ENCODE data around the gene ZFP91.
A peak's percentile ranks its signal among the peaks of the same experiment; 100 is the strongest.

The ZFP91 gene

DNA sequence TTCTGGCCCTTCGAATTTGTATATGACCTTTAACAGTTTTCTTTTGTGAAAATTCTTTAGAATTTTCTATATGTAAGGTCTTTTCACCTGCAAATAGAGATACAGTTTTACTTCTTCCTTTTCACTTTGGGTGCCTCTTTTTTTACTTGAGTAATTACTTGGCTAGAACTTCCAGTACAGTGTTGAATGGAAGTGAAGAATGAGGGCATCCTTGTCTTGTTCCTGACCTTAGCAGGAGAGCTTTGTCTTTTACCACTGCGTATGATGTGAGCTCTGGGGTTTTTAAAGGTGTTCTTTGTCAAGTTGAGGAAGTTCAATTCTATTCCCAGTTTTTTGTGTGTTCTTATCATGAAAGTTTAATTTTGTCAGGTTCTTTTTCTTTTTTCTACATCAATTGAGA lies 21.6 kb downstream of the ZFP91 start:
- FAIRE-seq, result peak; percentile 53
- no peak for TF ChIP-seq POLR2A (IDR thresholded peaks at IDR 0.05; ENCODE audit: low read depth, low read length)
- no peak for DNase-seq (ENCODE audit: insufficient read length, low spot score)

DNA sequence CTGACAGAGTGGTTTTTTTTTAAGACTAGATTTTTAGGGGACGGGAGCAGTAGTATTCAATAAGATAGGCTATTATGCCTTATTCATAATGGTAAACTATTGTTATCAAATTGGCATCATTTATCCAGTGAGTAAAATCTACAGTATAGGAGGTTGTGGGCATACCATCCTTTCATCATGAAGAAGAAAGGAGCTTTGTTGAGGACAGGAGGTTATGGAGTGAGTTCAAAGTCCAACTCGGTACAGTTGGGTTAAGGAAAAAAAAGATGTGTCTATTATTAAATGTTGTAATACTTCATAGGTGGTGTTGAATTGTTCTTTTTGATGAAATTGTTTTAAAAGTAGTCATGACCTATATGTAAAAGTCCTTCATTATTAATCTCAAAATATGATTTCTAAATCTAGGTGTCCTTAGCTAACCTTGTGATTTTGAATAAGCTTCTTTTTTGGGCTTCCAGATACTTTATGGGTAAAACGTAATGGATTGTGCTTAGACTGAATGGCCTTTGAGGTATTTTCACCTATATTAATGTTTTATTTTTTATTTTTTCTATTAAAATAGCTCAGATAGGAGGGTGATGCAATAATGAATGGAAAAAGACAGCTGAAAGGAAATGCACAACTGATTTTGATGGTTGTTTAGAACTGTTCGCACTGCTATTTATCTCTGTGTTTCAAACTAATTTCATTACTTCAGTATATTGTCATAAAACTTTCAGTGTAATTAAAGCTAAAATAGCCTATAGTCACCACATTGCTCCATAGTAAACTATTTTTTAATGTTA lies 28.3 kb downstream of the ZFP91 start:
- no peak for TF ChIP-seq POLR2A (IDR thresholded peaks at IDR 0.05; ENCODE audit: low read depth, low read length)
- DNase-seq (ENCODE audit: insufficient read length, low spot score), result no peak
- FAIRE-seq, result no peak

DNA sequence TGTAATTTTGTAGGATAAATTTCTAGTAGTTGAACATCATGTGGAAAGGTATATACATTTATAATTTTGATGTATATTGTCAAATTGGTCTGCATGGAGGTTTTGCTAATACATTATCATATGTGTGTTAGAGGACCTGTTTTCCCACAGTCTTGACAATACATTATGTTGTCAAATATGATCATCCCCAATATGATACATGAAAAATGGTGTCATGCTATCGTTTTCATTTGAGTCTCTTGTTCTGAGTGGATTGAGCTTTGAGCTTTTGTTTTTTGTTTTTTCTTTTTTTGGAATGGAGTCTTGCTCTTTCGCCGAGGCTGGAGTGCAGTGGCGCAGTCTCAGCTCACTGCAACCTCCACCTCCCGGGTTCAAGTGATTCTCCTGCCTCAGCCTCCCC lies 29.5 kb downstream of the ZFP91 start:
- no peak for TF ChIP-seq POLR2A (IDR thresholded peaks at IDR 0.05; ENCODE audit: low read depth, low read length)
- FAIRE-seq, result no peak

DNA sequence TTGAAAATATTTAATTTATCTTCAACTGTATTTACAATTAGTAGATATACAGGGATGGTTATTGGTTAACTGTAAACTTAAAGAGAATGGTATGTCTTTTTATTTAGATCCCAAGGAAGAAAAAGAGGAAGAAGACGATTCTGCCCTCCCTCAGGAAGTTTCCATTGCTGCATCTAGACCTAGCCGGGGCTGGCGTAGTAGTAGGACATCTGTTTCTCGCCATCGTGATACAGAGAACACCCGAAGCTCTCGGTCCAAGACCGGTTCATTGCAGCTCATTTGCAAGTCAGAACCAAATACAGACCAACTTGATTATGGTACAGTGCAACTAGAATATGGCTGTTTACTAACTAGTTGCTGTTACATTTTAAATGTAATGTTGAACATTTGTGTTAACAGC lies 30.9 kb downstream of the ZFP91 start:
- DNase-seq (ENCODE audit: insufficient read length, low spot score) (no peak), FAIRE-seq (peak; percentile 6)
- TF ChIP-seq POLR2A (IDR thresholded peaks at IDR 0.05; ENCODE audit: low read depth, low read length), result no peak

More for the DNA sequence above, 29.5 kb downstream of the ZFP91 start:
- DNase-seq (ENCODE audit: insufficient read length, low spot score), result no peak

DNA sequence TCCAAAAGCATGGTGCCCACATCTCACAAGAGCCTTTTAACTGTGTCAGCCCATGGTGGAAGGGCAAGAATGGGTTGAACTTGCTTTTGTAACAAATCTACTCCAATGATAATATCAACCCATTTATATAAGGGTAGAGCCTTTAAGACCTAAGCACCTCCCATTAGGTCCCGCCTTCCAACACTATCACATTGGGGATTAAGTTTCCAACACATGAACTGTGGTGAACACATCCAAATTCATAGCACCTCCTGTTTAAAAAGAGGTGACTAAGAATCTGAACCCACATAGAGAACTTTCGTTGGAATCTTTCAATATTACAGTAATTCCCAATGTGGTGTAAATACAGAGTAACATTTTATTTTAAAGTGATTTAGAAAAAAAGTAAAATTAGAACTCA lies 34.4 kb downstream of the ZFP91 start:
- TF ChIP-seq POLR2A (IDR thresholded peaks at IDR 0.05; ENCODE audit: low read depth, low read length), result no peak
- FAIRE-seq (no peak), DNase-seq (ENCODE audit: insufficient read length, low spot score) (no peak)

DNA sequence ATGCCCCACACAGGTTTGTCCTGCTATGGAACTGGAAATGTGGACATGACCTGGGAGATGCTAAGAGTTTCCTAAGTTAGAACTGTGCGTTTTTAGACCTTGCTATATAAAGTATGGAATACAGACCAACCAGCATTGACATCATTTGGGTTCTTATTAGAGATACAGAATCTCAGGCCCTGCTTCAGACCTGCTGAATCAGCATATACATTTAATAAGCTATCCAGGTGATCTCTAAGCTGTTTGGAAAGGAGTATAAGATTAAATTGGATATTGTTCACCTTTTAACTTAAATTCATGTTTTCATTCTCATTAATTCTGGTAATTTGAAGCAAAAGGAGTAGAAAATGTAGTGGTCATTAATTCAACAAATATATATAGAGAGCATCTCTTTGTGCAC lies 36.7 kb downstream of the ZFP91 start:
- TF ChIP-seq POLR2A (IDR thresholded peaks at IDR 0.05; ENCODE audit: low read depth, low read length), result no peak
- DNase-seq (ENCODE audit: insufficient read length, low spot score), result no peak
- FAIRE-seq, result no peak

DNA sequence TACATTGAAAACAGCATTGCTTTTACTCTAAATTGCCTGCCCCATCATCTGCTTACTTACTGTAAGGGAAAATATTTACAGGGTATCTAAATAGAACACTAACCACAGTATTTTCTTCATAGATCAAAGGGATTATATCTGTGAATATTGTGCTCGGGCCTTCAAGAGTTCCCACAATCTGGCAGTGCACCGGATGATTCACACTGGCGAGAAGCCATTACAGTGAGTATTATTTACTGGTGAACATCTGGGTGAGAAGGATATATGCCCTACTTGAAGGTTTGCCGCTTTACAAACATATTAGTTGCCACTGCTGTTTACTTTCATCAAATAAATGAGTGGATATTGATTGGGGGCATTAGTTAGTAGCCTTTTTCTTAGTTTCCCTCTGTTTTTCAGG lies 37.7 kb downstream of the ZFP91 start:
- TF ChIP-seq POLR2A (IDR thresholded peaks at IDR 0.05; ENCODE audit: low read depth, low read length), result no peak
- DNase-seq (ENCODE audit: insufficient read length, low spot score) (peak; percentile 30), FAIRE-seq (peak; percentile 93)

DNA sequence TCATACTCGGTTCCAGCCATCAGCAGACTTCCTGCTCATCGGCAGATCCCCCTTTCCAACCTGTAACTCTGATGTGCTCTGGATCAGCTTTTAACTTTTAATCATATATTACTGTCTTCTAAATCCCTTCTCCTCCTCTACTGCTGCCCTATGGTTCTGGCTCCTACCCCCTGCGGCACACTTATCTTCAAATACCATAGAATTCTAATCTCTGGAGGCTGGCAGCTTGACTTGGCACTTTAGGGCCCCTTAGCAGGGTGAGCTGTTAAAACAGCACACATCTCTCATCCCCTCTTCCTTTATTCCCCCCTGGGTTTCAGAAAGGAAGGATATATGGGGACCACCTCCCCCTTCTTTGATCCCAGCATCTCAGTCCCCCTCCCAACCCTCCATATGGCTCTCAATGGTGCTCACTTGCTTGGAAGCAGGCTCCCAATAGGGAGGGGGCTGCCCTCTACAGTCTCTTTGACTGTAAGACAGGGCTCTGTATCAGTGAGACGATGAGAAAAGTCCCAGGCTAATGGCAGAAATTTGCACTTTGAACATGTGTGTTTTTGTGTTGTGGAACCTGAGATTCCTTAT lies 39.2 kb downstream of the ZFP91 start:
- no peak for TF ChIP-seq POLR2A (IDR thresholded peaks at IDR 0.05; ENCODE audit: low read depth, low read length)
- FAIRE-seq (no peak), DNase-seq (ENCODE audit: insufficient read length, low spot score) (no peak)

DNA sequence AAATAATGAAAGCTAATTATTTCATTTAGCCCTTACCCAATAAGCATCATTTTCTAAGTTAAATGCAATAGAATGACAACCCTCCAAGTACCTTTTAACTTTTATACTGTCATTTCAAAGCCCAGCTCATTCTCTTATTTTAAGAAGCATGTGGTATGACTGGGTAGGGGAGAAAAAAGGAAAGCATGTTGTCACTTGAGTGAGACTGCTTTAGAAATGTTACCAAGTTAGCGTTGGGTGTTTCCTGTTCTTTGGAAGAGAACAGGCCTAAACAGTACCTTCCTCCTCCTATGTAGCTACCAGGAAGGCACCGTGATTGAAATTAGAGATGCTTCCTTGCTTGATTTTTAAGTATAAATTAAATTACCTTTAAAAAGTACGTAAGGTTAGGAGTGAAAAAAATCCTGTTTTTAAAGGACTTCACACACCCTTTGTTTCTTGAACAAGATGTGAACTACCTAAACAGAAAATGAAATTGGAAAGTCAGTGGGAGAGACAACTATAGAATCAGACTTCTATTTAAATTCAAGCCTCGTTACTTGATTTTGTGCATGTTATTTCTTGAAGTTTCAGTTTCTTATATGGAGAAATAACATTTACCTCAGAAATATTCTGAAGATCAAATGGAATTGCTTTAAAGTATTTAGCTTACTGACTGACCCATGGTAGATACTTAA lies 42.9 kb downstream of the ZFP91 start:
- no peak for FAIRE-seq

DNA sequence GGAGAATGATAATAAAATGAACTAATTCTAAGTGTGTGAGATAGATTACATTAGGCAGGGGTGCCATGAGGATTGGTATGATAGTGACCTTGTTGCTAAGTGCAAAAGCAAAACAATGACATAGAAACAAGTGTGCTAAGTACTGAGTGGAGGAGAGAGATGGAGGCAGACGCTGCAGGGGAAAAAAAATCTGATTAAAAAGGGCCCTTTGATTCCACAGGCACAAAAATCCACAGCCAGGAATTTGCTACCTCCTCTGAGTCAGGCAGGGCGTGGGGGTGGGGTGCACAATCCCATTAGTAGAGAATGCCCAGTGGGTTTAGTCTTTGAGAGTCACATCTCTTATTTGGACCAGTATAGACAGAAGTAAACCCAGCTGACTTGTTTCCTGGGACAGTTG lies 43.5 kb downstream of the ZFP91 start, which contains the start of gene CNTF:
Gene CNTF, plus strand, starts transcription at position 322 of the 400 bp plus-strand sequence. CDS start 88 bp downstream, outside the sequence.
- no peak for DNase-seq (ENCODE audit: insufficient read length, low spot score)

More for the DNA sequence above, 42.9 kb downstream of the ZFP91 start:
- DNase-seq (ENCODE audit: insufficient read length, low spot score), result no peak
- no peak for TF ChIP-seq POLR2A (IDR thresholded peaks at IDR 0.05; ENCODE audit: low read depth, low read length)

DNA sequence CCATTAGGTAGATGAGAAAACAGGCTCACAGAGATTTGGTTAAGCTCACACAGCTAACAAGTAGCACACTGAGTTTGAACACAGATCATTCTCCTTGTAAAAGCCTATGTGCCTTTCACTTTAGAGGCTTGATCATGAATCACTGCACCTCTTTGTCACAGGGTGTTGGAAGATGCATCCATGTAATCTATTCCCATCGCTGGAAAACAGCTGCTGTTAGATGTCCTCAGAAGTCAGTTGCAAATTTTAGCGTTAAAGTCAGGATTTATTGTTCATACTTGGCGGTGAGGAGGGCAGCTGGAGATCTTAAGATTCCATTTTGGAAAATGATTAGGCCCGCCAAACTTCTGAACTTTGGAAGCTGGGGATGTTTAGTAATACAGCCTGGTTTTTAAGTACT lies 46.2 kb downstream of the ZFP91 start:
- FAIRE-seq, result no peak
- TF ChIP-seq POLR2A (IDR thresholded peaks at IDR 0.05; ENCODE audit: low read depth, low read length), result no peak
- no peak for DNase-seq (ENCODE audit: insufficient read length, low spot score)

More for the DNA sequence above, 43.5 kb downstream of the ZFP91 start, which contains the start of gene CNTF:
- no peak for TF ChIP-seq POLR2A (IDR thresholded peaks at IDR 0.05; ENCODE audit: low read depth, low read length)
- no peak for FAIRE-seq

DNA sequence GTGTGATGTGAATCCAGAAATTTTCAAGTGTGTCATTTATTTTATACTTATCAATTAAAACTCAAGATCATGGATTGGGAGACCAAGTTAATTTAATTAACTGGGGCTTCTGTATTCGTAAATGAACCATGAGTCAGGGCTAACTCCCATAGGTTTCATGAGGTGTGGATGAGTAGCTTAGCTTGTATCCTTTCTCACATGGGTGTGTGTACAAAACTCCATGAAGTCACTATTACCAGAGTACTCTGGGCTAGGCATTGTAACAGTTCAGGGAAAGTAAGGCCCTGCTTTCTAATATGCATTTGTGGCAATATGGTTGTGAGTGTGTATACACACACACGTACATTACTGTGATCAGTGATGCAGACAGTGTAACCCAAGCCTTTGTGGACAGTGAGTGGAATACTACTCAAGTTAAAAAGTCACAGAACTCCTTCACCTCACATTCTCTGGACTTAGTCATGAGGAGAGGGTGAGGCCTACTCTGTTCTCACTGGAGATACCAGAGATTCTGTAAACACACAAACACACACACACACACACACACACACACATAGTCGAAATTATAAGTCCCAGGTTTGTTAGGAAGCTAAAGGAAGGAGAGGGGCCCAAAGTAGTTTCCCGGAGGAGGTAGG lies 47.1 kb downstream of the ZFP91 start:
- DNase-seq (ENCODE audit: insufficient read length, low spot score) (no peak), FAIRE-seq (no peak)
- no peak for TF ChIP-seq POLR2A (IDR thresholded peaks at IDR 0.05; ENCODE audit: low read depth, low read length)

DNA sequence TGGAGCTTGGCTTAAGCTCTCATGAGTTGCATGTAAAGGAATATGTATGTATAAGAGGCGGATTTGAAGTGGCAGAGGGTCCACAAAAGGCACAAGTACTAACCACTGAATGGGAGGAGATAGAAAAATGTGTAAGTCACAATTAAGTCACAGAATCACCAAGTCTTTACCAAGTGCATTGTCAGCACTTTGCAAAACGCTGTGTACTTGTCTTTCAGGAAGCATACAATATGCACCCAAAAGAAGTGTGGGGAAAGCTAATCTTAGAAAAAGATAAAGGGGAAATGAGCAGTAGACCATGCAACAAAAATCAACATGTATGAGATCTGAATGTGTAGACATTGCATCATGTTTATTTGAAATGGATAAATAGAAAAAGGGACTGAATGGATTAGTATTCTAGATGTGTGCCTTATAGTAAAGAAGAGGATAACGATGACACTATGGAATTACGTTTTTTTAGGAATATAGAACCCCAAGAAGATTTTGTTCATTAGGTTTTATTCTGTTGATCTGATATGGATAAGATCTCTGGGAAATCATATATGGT lies 48.1 kb downstream of the ZFP91 start:
- DNase-seq (ENCODE audit: insufficient read length, low spot score) (no peak), FAIRE-seq (no peak)
- no peak for TF ChIP-seq POLR2A (IDR thresholded peaks at IDR 0.05; ENCODE audit: low read depth, low read length)

DNA sequence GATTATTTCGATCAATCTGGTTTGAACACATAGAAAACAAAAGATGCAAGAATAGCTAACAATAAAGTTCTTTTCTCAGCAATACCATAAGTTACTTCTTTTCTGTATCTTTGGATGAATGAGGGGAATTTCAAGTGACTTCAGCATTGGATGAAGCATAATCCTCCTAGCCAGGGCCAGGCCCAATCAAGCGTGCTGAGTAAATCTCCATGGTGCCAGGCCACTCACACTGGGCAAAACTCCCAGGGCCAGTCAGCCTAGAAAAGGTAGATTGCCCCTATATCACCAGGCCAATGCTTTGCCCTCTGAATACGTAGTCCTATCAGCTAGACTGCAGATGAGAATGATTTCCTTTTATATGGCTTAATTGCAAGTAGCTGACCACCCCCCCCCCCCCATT lies 49.6 kb downstream of the ZFP91 start:
- no peak for DNase-seq (ENCODE audit: insufficient read length, low spot score)
- TF ChIP-seq POLR2A (IDR thresholded peaks at IDR 0.05; ENCODE audit: low read depth, low read length), result no peak
- no peak for FAIRE-seq
